PC-9 (cell line): ENCODE measurements around the gene TUBA4A. TPM values are rescaled to one million over a fixed set of nuclear protein-coding genes. Genes with fewer than 3 reads are reported as not detected.

Experiments
- BruUV-seq: library from RNA; stranded (reverse); fragments of 400-500 nt; replicated peaks from 2 replicates; lab custom pipeline; 2021; lab: Mats Ljungman, UMichigan
- CTCF ChIA-PET: fragments of 300-600 bp; sonication (Branson Sonifier 250); formaldehyde crosslinking; loops from one replicate; lab custom pipeline; 2022; ENCODE audit warnings: antibody characterized with exemption; lab: Charles Lee
- POLR2A ChIA-PET: fragments of 300-600 bp; sonication (Branson Sonifier 250); formaldehyde crosslinking; loops from one replicate; lab custom pipeline; 2022; ENCODE audit warnings: antibody characterized with exemption; ENCODE audit not compliant: unreplicated experiment; lab: Charles Lee
- DNase-seq, 2 experiments: peaks; one replicate each; pipeline versions ENCODE4 v3.0.0 to v3.0.0-alpha.2; 2015 to 2022; ENCODE audit warnings: mixed read lengths in 1 of 2
- H2AFZ ChIP-seq: fragments of 200-600 bp; sonication (generic); 2 replicates; pipeline ENCODE4 v1.8.1; 2017; ENCODE audit warnings: antibody characterized with exemption
- H3F3A ChIP-seq: fragments of 200-600 bp; sonication (generic); 2 replicates; pipeline ENCODE4 v1.8.1; 2017; ENCODE audit warnings: antibody characterized with exemption, mild to moderate bottlenecking, low read depth; ENCODE audit not compliant: insufficient read depth
- H3K27ac ChIP-seq: fragments of 200-600 bp; sonication (generic); 2 replicates; pipeline ENCODE4 v1.6.1; 2016; ENCODE audit warnings: mixed run types
- H3K27me3 ChIP-seq: fragments of 200-600 bp; sonication (generic); 2 replicates; pipeline ENCODE4 v1.6.1; 2016; ENCODE audit warnings: low read depth, mixed run types; ENCODE audit not compliant: insufficient read depth
- H3K36me3 ChIP-seq: fragments of 200-600 bp; sonication (generic); 2 replicates; pipeline ENCODE4 v1.6.1; 2016; ENCODE audit warnings: low read depth, mixed run types
- H3K4me1 ChIP-seq: fragments of 200-600 bp; sonication (generic); replicated peaks from 2 replicates; pipeline ENCODE4 v1.6.1; 2016; ENCODE audit warnings: mixed run types; ENCODE audit not compliant: insufficient read depth
- H3K4me2 ChIP-seq: fragments of 200-600 bp; sonication (generic); 2 replicates; pipeline ENCODE4 v1.6.1; 2017; ENCODE audit warnings: mixed run types
- H3K4me3 ChIP-seq: fragments of 200-600 bp; sonication (generic); 2 replicates; pipeline ENCODE4 v1.6.1; 2016; ENCODE audit warnings: mixed run types
- H3K79me2 ChIP-seq: fragments of 200-600 bp; sonication (generic); 2 replicates; pipeline ENCODE4 v1.6.1; 2017; ENCODE audit warnings: low read depth, mixed run types
- H3K9me2 ChIP-seq: fragments of 200-600 bp; sonication (generic); 2 replicates; pipeline ENCODE4 v1.8.1; 2017; ENCODE audit warnings: mild to moderate bottlenecking; ENCODE audit not compliant: insufficient read depth
- H3K9me3 ChIP-seq: fragments of 200-600 bp; sonication (generic); 2 replicates; pipeline ENCODE4 v1.8.1; 2016; ENCODE audit warnings: low read depth; ENCODE audit not compliant: insufficient read depth
- H4K20me1 ChIP-seq: fragments of 200-600 bp; sonication (generic); 2 replicates; pipeline ENCODE4 v1.8.1; 2017; ENCODE audit not compliant: insufficient read depth
- EZH2 ChIP-seq: fragments of 200-600 bp; sonication (generic); IDR thresholded peaks from 2 replicates; pipeline ENCODE4 v1.8.0; 2017; ENCODE audit warnings: antibody characterized with exemption, low read depth
- intact Hi-C: fragments of 100-400 bp; cut with micrococcal nuclease; formaldehyde crosslinking; loops from one replicate; pipeline ENCODE4 v1.10.0; 2022; ENCODE audit not compliant: unreplicated experiment
- total RNA-seq: library from RNA; stranded (reverse); gene quantifications from 2 replicates; pipeline ENCODE4 v1.2.3, GENCODE V29; 2021
- TF ChIP-seq, protein P1 (sequence below): fragments of 200-600 bp; sonication (generic); conservative IDR thresholded peaks from 2 replicates; pipeline ENCODE4 v1.6.1; 2017; ENCODE audit warnings: mixed run types, antibody characterized with exemption, mild to moderate bottlenecking, moderate library complexity

The TUBA4A gene
- total RNA-seq, 1 experiment from 2014 or later, result 157 TPM

DNA sequence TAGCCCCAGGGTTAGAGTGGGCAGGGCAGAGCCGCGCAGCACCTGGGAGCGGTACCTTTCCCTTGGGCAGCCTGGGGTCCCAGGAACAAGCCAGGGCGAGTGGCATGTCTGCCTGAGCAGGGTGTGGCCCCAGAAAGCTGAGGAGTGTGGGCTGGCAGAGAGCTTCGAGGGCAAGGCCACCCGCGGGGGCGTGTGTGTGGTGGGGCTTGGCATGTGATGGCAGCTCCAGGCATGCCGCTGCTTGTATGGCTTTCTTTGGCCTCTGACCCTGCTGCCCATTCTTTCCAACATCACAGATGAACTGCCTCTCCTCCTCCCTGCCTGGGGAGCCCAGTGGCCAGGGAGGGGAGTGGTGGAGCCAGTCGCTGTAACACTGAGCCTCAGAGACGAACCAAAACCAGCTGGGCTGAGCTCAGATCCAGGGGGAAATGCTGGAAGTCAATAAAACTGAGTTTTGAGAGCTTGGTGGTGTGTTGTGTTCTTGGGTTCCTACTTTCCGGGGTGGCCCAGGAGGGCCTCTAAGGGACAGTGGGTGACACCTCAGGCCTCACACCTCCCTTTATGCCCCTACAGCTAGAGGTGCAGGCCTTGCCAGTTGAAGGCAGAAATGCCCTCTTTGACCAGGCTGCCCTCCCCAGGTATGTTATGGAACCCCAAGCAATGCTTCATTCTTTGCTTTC, 32.9 kb upstream of the TUBA4A start:
- H4K20me1 ChIP-seq, result no peaks in the 10 kb centered on the region
- peaks cover 12% of the 10 kb centered on the region for H3K4me1 ChIP-seq
- no peaks in the 10 kb centered on the region for H3K36me3 ChIP-seq
- no peak overlapping the region for H3K27ac ChIP-seq
- H3K4me2 ChIP-seq, result no peak overlapping the region
- BruUV-seq, result TSS peak; percentile 6
- H3K27me3 ChIP-seq, result no peaks in the 10 kb centered on the region
- no peaks in the 10 kb centered on the region for H3K79me2 ChIP-seq
- intact Hi-C loops, result loop anchor here (2.0 kb wide), 1 partner anchor 58 kb away; the partner anchor contains the start of genes ANKZF1 and ATG9A
- no peak overlapping the region for H3K4me3 ChIP-seq
- H3K9me2 ChIP-seq, result no peaks in the 10 kb centered on the region
- H3F3A ChIP-seq, result peaks cover 4% of the 10 kb centered on the region; the same call in 1 of the 2 replicates
- no peak for TF ChIP-seq EZH2
- TF ChIP-seq, protein P1, sequence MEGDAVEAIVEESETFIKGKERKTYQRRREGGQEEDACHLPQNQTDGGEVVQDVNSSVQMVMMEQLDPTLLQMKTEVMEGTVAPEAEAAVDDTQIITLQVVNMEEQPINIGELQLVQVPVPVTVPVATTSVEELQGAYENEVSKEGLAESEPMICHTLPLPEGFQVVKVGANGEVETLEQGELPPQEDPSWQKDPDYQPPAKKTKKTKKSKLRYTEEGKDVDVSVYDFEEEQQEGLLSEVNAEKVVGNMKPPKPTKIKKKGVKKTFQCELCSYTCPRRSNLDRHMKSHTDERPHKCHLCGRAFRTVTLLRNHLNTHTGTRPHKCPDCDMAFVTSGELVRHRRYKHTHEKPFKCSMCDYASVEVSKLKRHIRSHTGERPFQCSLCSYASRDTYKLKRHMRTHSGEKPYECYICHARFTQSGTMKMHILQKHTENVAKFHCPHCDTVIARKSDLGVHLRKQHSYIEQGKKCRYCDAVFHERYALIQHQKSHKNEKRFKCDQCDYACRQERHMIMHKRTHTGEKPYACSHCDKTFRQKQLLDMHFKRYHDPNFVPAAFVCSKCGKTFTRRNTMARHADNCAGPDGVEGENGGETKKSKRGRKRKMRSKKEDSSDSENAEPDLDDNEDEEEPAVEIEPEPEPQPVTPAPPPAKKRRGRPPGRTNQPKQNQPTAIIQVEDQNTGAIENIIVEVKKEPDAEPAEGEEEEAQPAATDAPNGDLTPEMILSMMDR, result no peak
- no peak overlapping the region for H2AFZ ChIP-seq
- ChIA-PET CTCF (interaction anchor here (1.0 kb wide), 1 partner anchor 101 kb away, joined by 3 read pairs; no protein-coding TSS in a partner anchor), POLR2A (interaction anchor here (0.6 to 0.9 kb wide), 3 partner anchors 12 to 995 kb away, joined by 4 to 7 read pairs (median 4); no protein-coding TSS in a partner anchor)
- no peaks in the 10 kb centered on the region for H3K9me3 ChIP-seq
- DNase-seq, result peak in 1 of 2 experiments; percentile 86

DNA sequence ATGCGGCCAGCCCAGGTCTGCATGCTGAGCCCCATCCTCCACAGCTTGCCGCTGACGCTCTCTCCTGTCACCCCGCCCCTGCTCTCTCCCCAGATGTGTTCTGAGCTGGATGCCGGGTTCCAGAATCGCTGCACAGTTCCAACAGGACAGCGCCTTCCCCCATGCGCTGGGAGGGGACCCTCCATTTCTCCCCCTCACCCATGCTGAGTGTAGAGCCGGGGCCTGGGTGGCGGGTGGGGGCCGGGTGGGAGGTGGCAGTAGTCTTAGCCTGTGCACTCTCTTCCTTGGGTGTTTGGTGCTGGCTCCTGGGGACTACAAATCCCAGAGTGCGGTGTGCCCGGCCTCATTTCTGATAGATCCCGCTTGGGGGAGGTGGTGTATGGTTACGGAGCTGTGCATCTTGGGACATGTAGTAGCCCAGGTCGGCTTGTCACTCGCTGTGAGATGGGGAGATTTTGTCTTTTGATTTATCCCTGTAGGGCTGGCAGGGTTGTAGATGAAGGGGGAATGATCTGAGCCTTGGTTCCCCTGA, 32.2 kb upstream of the TUBA4A start:
- peaks cover 4% of the 10 kb centered on the region; the same call in 1 of the 2 replicates for H3F3A ChIP-seq
- no peaks in the 10 kb centered on the region for H3K9me3 ChIP-seq
- BruUV-seq, result no TSS peak
- H3K27ac ChIP-seq, result no peak overlapping the region
- POLR2A ChIA-PET, result interaction anchor here (0.6 kb wide), 2 partner anchors 41 to 994 kb away, joined by 4 read pairs; no protein-coding TSS in a partner anchor
- H3K9me2 ChIP-seq, result no peaks in the 10 kb centered on the region
- no peaks in the 10 kb centered on the region for H3K27me3 ChIP-seq
- H3K4me3 ChIP-seq, result no peak overlapping the region
- CTCF ChIA-PET, result interaction anchor here (1.0 kb wide), 1 partner anchor 101 kb away, joined by 3 read pairs; no protein-coding TSS in a partner anchor
- intact Hi-C loops, result loop anchor here (2.0 kb wide), 1 partner anchor 57 kb away; the partner anchor contains the start of genes ANKZF1 and ATG9A
- no peaks in the 10 kb centered on the region for H4K20me1 ChIP-seq
- TF ChIP-seq, protein P1, result no peak
- no peak for TF ChIP-seq EZH2
- no peak overlapping the region for H3K4me2 ChIP-seq
- H3K79me2 ChIP-seq, result no peaks in the 10 kb centered on the region
- no peaks in the 10 kb centered on the region for H3K36me3 ChIP-seq
- H3K4me1 ChIP-seq, result peaks cover 12% of the 10 kb centered on the region
- no peak overlapping the region for H2AFZ ChIP-seq
- no peak for DNase-seq

DNA sequence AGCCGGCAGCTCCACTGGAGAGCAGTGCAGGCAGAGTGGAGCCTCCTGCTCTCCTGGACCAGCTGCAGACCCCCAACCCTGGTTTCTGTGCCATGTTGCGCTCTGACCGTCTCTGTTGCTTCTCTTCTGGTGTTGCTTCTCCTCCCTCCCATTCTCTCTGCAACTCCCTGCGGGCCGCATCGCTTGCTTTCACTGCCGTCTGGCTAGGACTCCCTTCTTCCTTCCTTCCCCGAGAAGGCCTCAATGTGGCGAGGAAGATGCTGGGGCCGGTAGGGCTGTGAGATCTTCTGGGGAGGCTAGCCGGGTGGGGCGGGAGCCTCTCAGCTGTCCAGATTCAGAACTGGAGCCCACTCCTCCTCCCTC, 31.6 kb upstream of the TUBA4A start:
- POLR2A ChIA-PET, result no interaction called here
- no peaks in the 10 kb centered on the region for H3K79me2 ChIP-seq
- no TSS peak for BruUV-seq
- no peaks in the 10 kb centered on the region for H4K20me1 ChIP-seq
- intact Hi-C loops, result no loop called here
- no peaks in the 10 kb centered on the region for H3K9me2 ChIP-seq
- H2AFZ ChIP-seq, result no peak overlapping the region
- no peak overlapping the region for H3K4me2 ChIP-seq
- H3K27me3 ChIP-seq, result no peaks in the 10 kb centered on the region
- H3K4me1 ChIP-seq, result peaks cover 13% of the 10 kb centered on the region
- H3F3A ChIP-seq, result peaks cover 4% of the 10 kb centered on the region; the same call in 1 of the 2 replicates
- TF ChIP-seq EZH2, result no peak
- TF ChIP-seq, protein P1, result no peak
- H3K4me3 ChIP-seq, result no peak overlapping the region
- CTCF ChIA-PET, result no interaction called here
- no peaks in the 10 kb centered on the region for H3K9me3 ChIP-seq
- no peaks in the 10 kb centered on the region for H3K36me3 ChIP-seq
- DNase-seq, result no peak
- no peak overlapping the region for H3K27ac ChIP-seq
